ENCODE results near the gene FNDC8. TPM values are rescaled to one million over a fixed set of nuclear protein-coding genes. Genes with fewer than 3 reads are reported as not detected.

FNDC8 gene
- total and polyA plus RNA-seq, 9 of the 15 experiments (the other 6 are each of a cell fraction or from before 2014, with no cell fraction given): 0.04 TPM; not detected in 8

GRCh38 chr17:35121315-35121714 lies at the start of gene FNDC8 (continued):
- TF ChIP-seq ETS1 (conservative IDR thresholded peaks at IDR 0.05; ENCODE audit: control insufficient read depth, low read depth, low read length) (no peak), CREB1 (IDR thresholded peaks at IDR 0.05) (no peak), CREB1 (CRISPR knock-in tag; IDR thresholded peaks at IDR 0.05) (no peak), ZNF174 (CRISPR knock-in tag; IDR thresholded peaks at IDR 0.05) (no peak), CXXC5 (CRISPR knock-in tag; IDR thresholded peaks at IDR 0.05) (no peak), ERF (CRISPR knock-in tag; IDR thresholded peaks at IDR 0.05) (no peak)

GRCh38 chr17:35073183-35073790 lies 48.1 kb upstream of the FNDC8 start:
- FAIRE-seq (no peak), ATAC-seq (no peak), DNase-seq (ENCODE audit: extremely low read depth in 1 of 4, low spot score in 3 of 4) (no peak)
- ChIA-PET POLR2A (interaction anchor here (0.6 to 1.2 kb wide), 4 partner anchors 9 to 329 kb away, joined by 3 read pairs; no protein-coding TSS in a partner anchor), CTCF (ENCODE audit: low intra/inter-chr PET ratio) (no interaction called here)
- Histone ChIP-seq H3K9ac (ENCODE audit: insufficient read depth in 1 of 2, low read depth in 2 of 2, low read length in 2 of 2) (no peak overlapping the region), H3K27ac (ENCODE audit: extremely low read depth, low read depth, low read length) (no peak overlapping the region), H3K4me1 (replicated peaks in 1 of 2; ENCODE audit: control insufficient read depth in 2 of 2, insufficient read depth in 2 of 2, low read length in 2 of 2) (peaks cover 0 to 8% of the 10 kb centered on the region in 2 experiments; a peak in 2 of 5 replicates), H3K4me3 (no peak overlapping the region), H3K27me3 (ENCODE audit: control insufficient read depth in 2 of 2, insufficient read depth in 2 of 2, low read length in 2 of 2) (no peaks in the 10 kb centered on the region), H3K79me2 (ENCODE audit: control insufficient read depth, insufficient read depth, low read length) (peaks cover 15% of the 10 kb centered on the region; the same call in 1 of the 3 replicates), H3K36me3 (ENCODE audit: control insufficient read depth, insufficient read depth, low read length) (no peaks in the 10 kb centered on the region), H3K4me2 (ENCODE audit: insufficient read depth, low read length) (no peak overlapping the region), H2AFZ (ENCODE audit: low read depth, low read length) (no peak overlapping the region), H3K9me1 (ENCODE audit: control insufficient read depth, insufficient read depth, low read length) (no peaks in the 10 kb centered on the region), H4K20me1 (replicated peaks; ENCODE audit: control insufficient read depth, insufficient read depth, low read length) (peaks cover 8% of the 10 kb centered on the region; the same call in 1 of the 2 replicates), H3K9me3 (replicated peaks; ENCODE audit: control insufficient read depth, insufficient read depth, low read depth, low read length) (no peaks in the 10 kb centered on the region)
- in situ Hi-C loops (cut with MboI): no loop called here
- 0 out of 2 replicates have a peak, but pooled peaks have one; percentile 40 for TF ChIP-seq HMBOX1 (IDR thresholded peaks at IDR 0.05)
- peak; percentile 17; the same call in 1 of the 2 replicates for TF ChIP-seq ESRRA (IDR thresholded peaks at IDR 0.05; ENCODE audit: borderline replicate concordance, low read depth)
- no peak for TF ChIP-seq MNT (conservative IDR thresholded peaks at IDR 0.05)
- TF ChIP-seq ZNF695 (CRISPR knock-in tag; IDR thresholded peaks at IDR 0.05): no peak
- TF ChIP-seq ZNF165 (CRISPR knock-in tag; IDR thresholded peaks at IDR 0.05; ENCODE audit: borderline replicate concordance): no peak
- 67% methylated on average over 3 of the region's 3 CpGs for WGBS (ENCODE audit: insufficient coverage, low coverage, missing lambda C conversion rate)
- intact Hi-C loops (cut with micrococcal nuclease): no loop called here
- BruUV-seq (replicated peaks): no TSS peak
